Endodermal cell (in vitro differentiated cells): Measurements from ENCODE around the gene KHK. TPM values are rescaled to one million over a fixed set of nuclear protein-coding genes. Genes with fewer than 3 reads are reported as not detected.
"Not testable (repeated sequence)": the region's sequence is repeated elsewhere in the genome, so short reads cannot be mapped to it uniquely, and the experiment has no call there.

Experiments
- DNase-seq: peaks from one replicate; pipeline ENCODE4 v3.0.0-alpha.2; 2017
- H3K27ac ChIP-seq: 2 replicates; pipeline ENCODE4 v1.5.1; 2013; ENCODE audit warnings: mild to moderate bottlenecking, low read depth, low read length, moderate library complexity
- H3K27me3 ChIP-seq: 2 replicates; pipeline ENCODE4 v1.6.1; 2013; ENCODE audit warnings: mild to moderate bottlenecking, low read length, moderate library complexity; ENCODE audit not compliant: insufficient read depth, control insufficient read depth, poor library complexity, severe bottlenecking
- H3K36me3 ChIP-seq: 2 replicates; pipeline ENCODE4 v1.7.0; 2013; ENCODE audit warnings: mild to moderate bottlenecking, low read length, moderate library complexity; ENCODE audit not compliant: control insufficient read depth, insufficient read depth
- H3K4me1 ChIP-seq: one replicate; pipeline ENCODE4 v1.7.0; 2013; ENCODE audit warnings: low read length; ENCODE audit not compliant: control insufficient read depth, insufficient read depth
- H3K4me3 ChIP-seq: 2 replicates; pipeline ENCODE4 v1.5.1; 2013; ENCODE audit warnings: mild to moderate bottlenecking, low read length, moderate library complexity
- H3K9ac ChIP-seq: 2 replicates; pipeline ENCODE4 v1.6.1; 2013; ENCODE audit warnings: mild to moderate bottlenecking, low read length, moderate library complexity; ENCODE audit not compliant: poor library complexity, severe bottlenecking; ENCODE audit errors: extremely low read depth
- H3K9me3 ChIP-seq: 2 replicates; pipeline ENCODE4 v1.6.1; 2013; ENCODE audit warnings: mild to moderate bottlenecking, low read length, moderate library complexity; ENCODE audit not compliant: control insufficient read depth
- H3K27ac Mint-ChIP-seq: 2 replicates; pipeline ENCODE4 v1.8.0; 2020; ENCODE audit warnings: mixed read lengths
- H3K27me3 Mint-ChIP-seq: 2 replicates; pipeline ENCODE4 v1.8.0; 2021; ENCODE audit warnings: mild to moderate bottlenecking, mixed read lengths; ENCODE audit not compliant: insufficient read depth
- H3K36me3 Mint-ChIP-seq: 2 replicates; pipeline ENCODE4 v1.8.0; 2020; ENCODE audit warnings: low read depth, mixed read lengths
- H3K4me1 Mint-ChIP-seq: 2 replicates; pipeline ENCODE4 v1.8.0; 2020; ENCODE audit warnings: mixed read lengths
- H3K4me3 Mint-ChIP-seq: 2 replicates; pipeline ENCODE4 v1.8.0; 2020; ENCODE audit warnings: mild to moderate bottlenecking, moderate library complexity, mixed read lengths
- H3K9me3 Mint-ChIP-seq: 2 replicates; pipeline ENCODE4 v1.8.0; 2020; ENCODE audit warnings: mild to moderate bottlenecking, mixed read lengths
- CTCF ChIP-seq: fragments of 200-600 bp; sonication (generic); conservative IDR thresholded peaks from 2 replicates; pipeline ENCODE4 v1.5.0; 2021; ENCODE audit warnings: antibody characterized with exemption, mild to moderate bottlenecking
- WGBS, 2 experiments: methylation state at CpG; one replicate each; pipeline versions ENCODE4 v1.1.5 to v1.1.7; 2013; ENCODE audit warnings: missing lambda C conversion rate in 2 of 2, mixed read lengths in 1 of 2; ENCODE audit not compliant: insufficient coverage in 1 of 2, insufficient read length in 1 of 2; 5-methylcytosine and 5-hydroxymethylcytosine counted together
- total RNA-seq, 2 donors: library from RNA; stranded (reverse); fragmentation: NEBNext Ultra II Directional in 1 of 2; extraction: Animal tissue kit (Norgen Biotek cat#: 25700) in 1 of 2; gene quantifications; 2 replicates in 1 of 2; 3 replicates in 1 of 2; pipeline ENCODE4 v1.2.1, GENCODE V29; 2021

The KHK gene
- total RNA-seq, 2 donors from 2014 or later, result 3.3 to 3.9 TPM

DNA sequence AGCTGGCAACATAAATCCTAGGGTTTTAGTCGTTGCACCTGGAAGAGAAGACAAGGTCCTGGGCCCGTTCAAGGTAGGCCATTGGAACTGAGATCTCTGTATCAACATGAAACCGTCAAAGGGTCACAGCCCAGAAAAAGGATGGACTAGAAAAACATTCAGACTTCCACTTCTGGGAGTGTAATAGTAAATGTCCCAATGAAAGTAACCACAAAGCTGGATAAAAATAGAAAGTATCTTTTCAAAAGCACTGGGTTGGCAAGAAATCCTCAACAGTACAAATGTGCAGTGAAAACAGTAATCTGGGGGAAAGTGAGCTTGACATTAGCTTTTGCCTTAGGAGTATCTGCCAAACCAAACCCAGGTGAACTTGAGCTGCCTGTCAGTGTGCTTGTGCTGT is 19.4 kb downstream of the KHK start:
- TF ChIP-seq CTCF, result no peak
- Histone ChIP-seq H3K36me3 (no peaks in the 10 kb centered on the region), H3K9me3 (no peaks in the 10 kb centered on the region), H3K27me3 (peaks cover 6% of the 10 kb centered on the region), H3K9ac (no peak overlapping the region), H3K27ac (no peak overlapping the region), H3K4me3 (no peak overlapping the region), H3K4me1 (no peaks in the 10 kb centered on the region)
- Mint-ChIP-seq H3K36me3 (no peaks in the 10 kb centered on the region), H3K4me3 (no peak overlapping the region), H3K9me3 (no peaks in the 10 kb centered on the region), H3K4me1 (no peaks in the 10 kb centered on the region), H3K27me3 (peaks cover 3% of the 10 kb centered on the region), H3K27ac (no peak overlapping the region)
- 83 to 90% methylated on average over 3 of the region's 3 CpGs for WGBS, 2 experiments
- DNase-seq, result no peak

GRCh38 chr2:27108221-27108620 is 21.6 kb downstream of the KHK start:
- Histone ChIP-seq H3K4me1 (no peaks in the 10 kb centered on the region), H3K27me3 (peaks cover 6% of the 10 kb centered on the region), H3K9me3 (no peaks in the 10 kb centered on the region), H3K27ac (no peak overlapping the region), H3K4me3 (no peak overlapping the region), H3K36me3 (no peaks in the 10 kb centered on the region), H3K9ac (no peak overlapping the region)
- Mint-ChIP-seq H3K27me3 (peaks cover 7% of the 10 kb centered on the region), H3K9me3 (no peaks in the 10 kb centered on the region), H3K4me3 (no peak overlapping the region), H3K27ac (no peak overlapping the region), H3K36me3 (no peaks in the 10 kb centered on the region), H3K4me1 (no peaks in the 10 kb centered on the region)
- 83 to 84% methylated on average over 1 of the region's 2 CpGs for WGBS, 2 experiments
- DNase-seq, result no peak
- no peak for TF ChIP-seq CTCF

- Histone ChIP-seq H3K27ac (no peak overlapping the region), H3K9ac (no peak overlapping the region), H3K36me3 (no peaks in the 10 kb centered on the region), H3K27me3 (peaks cover 6% of the 10 kb centered on the region), H3K9me3 (no peaks in the 10 kb centered on the region), H3K4me1 (no peaks in the 10 kb centered on the region), H3K4me3 (no peak overlapping the region)
- Mint-ChIP-seq H3K36me3 (no peaks in the 10 kb centered on the region), H3K4me3 (no peak overlapping the region), H3K4me1 (no peaks in the 10 kb centered on the region), H3K27me3 (peaks cover 8% of the 10 kb centered on the region), H3K27ac (no peak overlapping the region), H3K9me3 (no peaks in the 10 kb centered on the region)
- no peak for DNase-seq
- TF ChIP-seq CTCF, result no peak
- WGBS, 2 experiments, result 90 to 91% methylated on average over 3 of the region's 3 CpGs
These were observed 22.5 kb downstream of the KHK start for GRCh38 chr2:27109083-27109482.

GRCh38 chr2:27110603-27111352 is 24.2 kb downstream of the KHK start:
- not testable (repeated sequence) for H3K27ac ChIP-seq, H3K9ac ChIP-seq, H3K27ac Mint-ChIP-seq, H3K4me3 ChIP-seq, DNase-seq, H3K9me3 Mint-ChIP-seq, H3K4me1 Mint-ChIP-seq, H3K4me3 Mint-ChIP-seq, H3K27me3 ChIP-seq, H3K9me3 ChIP-seq, H3K36me3 Mint-ChIP-seq, H3K4me1 ChIP-seq, H3K36me3 ChIP-seq
- 93 to 96% methylated on average over 19 to 24 of the region's 24 CpGs for WGBS, 2 experiments
- H3K27me3 Mint-ChIP-seq, result peaks cover 14% of the 10 kb centered on the region

GRCh38 chr2:27111392-27112078 is 25.0 kb downstream of the KHK start:
- not testable (repeated sequence) for H3K27me3 ChIP-seq, H3K4me3 Mint-ChIP-seq
- WGBS, 2 experiments, result 95 to 97% methylated on average over 12 to 49 of the region's 49 CpGs

More at GRCh38 chr2:27111392-27112078, 25.0 kb downstream of the KHK start:
- H3K36me3 Mint-ChIP-seq, H3K4me3 ChIP-seq, H3K4me1 ChIP-seq, H3K27ac Mint-ChIP-seq, H3K9ac ChIP-seq, H3K9me3 Mint-ChIP-seq, H3K36me3 ChIP-seq, H3K9me3 ChIP-seq, DNase-seq, H3K27ac ChIP-seq, H3K4me1 Mint-ChIP-seq: not testable (repeated sequence)
- peaks cover 14% of the 10 kb centered on the region for H3K27me3 Mint-ChIP-seq
